T47D (cell line): Measurements from ENCODE around the gene ORM1.

ENCODE experiments used
- DNase-seq, 2 experiments: peaks; one replicate each; pipeline versions ENCODE4 v3.0.0 to v3.0.0-alpha.2; 2011 to 2012; ENCODE audit warnings: low read depth in 1 of 2, low spot score in 1 of 2
- JUND ChIP-seq: IDR thresholded peaks from 2 replicates; pipeline ENCODE4 v1.6.1; 2012; ENCODE audit warnings: low read depth
- in situ Hi-C: cut with HindIII; loops from 2 replicates; pipeline ENCODE4 v1.10.0; 2016; ENCODE audit warnings: low sequenced_read_pairs, low pct_unique_long_range_greater_than_20kb

ORM1 gene

DNA sequence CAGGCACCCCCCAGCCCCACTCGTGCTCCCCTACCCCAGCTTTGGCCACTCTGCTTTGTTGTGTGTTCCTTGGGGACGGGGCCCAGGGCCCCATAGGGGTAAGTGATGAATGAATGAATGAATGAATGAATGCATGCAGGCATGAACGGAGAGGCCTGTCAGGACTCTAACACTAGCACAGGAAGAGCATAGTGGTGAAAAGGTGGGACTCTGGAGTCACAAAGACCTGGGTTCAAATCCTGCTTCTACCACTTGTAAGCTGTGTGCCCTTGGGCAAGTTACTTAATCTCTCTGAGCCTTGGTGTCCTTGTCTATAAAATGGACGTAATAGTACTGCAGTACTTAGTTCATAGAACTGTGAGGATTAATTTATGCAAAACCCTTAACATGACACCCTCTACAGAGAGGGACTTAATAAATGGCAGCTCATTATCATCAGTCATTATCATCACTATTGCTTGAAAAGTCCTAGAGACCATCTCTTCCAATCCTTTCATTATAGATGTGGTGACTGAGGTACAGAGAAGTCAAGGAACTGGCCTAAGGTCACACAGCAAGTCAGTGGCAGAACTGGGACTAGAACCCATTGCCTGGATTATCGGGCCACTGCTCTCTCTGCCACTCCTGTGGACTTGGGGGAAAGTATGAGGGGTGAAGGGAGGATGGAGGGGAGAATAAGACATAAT is 20.0 kb downstream of the ORM1 start:
- in situ Hi-C loops = no loop called here
- DNase-seq = no peak
- no peak for TF ChIP-seq JUND

DNA sequence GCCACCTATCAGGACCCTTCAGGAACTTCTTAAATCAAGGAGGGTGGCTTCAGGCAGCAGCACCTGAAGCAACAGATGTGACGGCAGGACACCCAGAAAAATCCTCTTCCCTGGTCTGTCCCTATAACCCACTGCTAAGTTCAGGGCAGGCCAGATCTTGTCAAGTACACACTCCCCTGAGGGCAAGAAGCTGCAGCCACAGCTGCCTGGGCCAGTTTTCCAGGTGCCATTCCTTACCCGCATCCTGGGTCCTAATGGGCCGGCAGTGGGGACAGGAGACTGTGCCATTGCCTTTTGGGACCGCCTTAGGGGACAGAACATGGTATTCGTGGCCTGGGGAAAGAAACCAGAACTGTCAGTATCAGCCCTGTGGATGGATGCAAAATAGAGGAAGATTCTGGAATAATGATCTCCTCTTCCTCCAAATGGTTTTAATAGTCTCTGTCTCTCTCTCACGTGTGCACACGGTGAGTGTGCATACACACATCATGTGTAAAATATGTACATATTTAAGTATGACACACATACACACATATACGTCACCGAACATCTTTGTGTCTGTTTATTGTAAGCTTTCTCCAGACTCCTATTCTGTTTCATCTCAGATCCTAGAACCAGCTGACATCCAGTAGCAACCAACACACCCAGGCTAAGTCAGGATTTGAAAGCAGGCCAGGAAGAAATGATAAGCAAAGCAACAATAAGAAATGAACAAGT is 20.7 kb downstream of the ORM1 start:
- peak in 1 of 2 experiments; percentile 45 for DNase-seq
- in situ Hi-C loops = no loop called here
- TF ChIP-seq JUND = no peak

DNA sequence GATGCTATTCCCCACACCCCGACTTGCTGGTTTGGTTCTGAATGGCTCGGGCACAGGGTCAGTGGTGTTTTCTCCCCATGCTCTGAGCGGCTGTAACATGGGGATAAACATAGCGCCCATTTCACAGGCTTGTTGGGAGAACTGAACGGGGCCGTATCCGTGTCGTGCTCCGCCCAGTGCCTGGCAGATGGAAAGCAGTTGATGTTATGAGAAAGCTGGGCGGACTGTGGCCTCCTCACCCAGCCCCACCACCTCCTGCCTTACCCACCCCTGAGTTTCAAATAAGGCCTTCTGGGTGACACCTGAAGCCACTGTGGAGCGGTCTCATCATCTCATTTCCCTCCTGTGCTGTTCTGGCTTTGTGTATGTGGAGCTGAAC is 21.3 kb downstream of the ORM1 start:
- TF ChIP-seq JUND = no peak
- in situ Hi-C loops = no loop called here
- no peak for DNase-seq

DNA sequence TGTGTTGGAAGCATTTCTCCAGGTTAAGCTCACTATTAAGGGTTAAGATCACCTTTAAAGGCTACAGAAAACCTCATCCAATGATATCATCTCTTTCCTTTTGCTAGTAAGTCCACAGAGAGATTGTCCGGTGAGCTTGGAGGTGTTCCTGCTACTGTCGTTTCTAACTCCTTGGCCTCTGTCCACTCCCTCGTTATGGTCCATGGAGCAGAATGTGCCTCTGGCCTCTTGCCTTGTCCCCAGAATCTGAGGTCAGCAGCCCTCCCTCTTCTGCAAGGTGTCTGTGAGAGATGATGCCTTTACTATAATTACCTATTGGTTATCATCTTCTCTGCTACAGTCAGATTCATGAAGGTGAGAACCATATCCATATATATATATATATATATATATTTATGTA is 21.8 kb downstream of the ORM1 start:
- DNase-seq = no peak
- in situ Hi-C loops = no loop called here
- TF ChIP-seq JUND = no peak

DNA sequence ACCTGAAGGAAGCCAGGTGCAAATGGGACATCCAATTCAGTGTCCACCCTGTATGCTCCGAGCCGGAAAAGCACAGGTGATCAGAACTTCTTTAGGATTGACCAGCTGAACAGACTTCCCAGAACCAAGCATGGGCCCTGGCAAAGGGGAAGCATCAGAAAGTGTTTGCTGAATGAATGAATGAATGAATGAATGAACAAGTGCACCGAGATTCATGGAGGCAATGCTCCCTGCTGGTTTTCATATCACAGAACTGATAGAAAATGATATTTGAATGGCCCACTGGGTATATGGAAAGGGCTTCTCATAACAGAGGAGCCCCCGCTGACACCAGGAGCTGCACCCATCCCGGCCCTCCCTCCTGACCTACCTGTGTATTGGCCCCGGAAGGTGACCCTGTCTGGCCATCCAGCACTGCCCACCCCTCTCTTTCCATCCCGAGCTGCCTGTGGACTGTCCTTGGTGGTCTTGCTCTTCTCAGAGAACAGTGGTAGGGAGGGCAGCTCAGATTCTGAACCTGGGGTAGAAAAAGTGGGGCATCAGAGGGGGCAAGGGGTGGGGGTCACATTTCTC is 22.7 kb downstream of the ORM1 start:
- in situ Hi-C loops = no loop called here
- TF ChIP-seq JUND = no peak
- DNase-seq = no peak

DNA sequence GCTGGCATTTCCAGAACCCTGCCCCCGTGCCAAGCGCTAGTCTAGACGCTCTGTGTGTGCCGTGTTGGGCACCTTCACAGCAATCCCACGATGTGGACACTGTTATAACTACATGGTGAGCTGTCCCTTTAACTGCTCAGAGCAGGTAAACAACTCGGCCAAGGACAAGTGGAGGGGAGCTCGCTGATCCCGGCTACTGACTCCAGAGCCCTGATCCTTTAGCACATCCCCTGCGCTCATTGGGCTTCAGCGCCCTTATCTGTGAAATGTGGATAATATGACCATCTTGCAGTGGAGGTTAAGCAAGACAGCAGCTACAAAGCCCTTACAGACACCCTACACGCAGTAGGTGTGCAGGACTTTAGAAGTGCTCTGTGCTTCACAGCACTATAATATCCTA is 23.2 kb downstream of the ORM1 start:
- no peak for DNase-seq
- in situ Hi-C loops = no loop called here
- no peak for TF ChIP-seq JUND

DNA sequence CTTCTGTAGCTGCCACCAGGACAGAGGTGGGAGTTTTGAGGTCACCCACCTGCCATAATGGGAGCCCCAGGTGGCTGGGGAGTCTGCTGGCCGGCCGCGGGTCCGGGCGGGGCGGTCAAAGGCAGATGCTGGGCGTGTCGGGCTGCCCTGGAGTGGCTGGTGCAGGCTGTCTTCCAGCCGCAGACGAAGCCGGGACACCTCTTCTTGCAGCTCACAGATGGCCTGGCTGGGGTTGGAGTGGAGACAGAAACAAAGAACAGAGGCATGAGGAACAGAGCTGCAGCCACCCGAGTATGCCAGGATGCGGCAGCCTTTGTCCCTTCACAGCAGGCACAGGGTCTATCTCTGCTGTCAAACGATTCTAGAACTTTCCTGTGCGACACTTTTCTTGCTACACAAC is 24.8 kb downstream of the ORM1 start:
- no peak for DNase-seq

DNA sequence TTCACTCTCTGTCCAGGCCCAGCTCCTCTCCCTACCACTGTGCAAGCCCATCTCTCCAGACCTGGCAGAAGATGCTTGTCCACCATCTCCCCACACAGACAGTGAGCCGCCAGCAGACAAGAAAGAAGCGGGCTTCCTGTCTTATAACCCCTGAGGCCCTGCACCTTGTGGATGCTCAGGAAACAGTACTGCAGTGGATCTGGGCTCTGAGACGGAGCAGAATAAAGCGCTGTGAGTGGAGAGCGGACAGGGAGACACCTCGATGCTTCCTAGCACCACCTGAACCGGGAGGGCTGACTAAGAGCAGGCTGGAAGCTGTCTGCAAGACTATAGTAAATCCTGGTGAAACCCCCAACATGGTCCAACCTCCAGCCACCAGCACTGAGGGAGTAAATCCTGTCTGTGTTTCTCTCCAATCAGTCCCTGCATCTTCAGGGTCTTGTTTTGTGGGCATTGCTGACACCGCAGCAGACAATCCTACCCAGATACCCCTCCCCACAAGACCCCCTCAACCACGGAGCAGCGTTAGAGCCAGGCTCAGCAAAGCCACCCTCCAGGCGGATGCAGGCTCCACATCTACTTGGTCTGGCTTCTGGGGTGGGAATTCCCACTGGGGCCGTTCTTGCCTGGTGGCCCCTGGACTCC is 25.5 kb downstream of the ORM1 start:
- in situ Hi-C loops = no loop called here

More for the DNA sequence above, 24.8 kb downstream of the ORM1 start:
- TF ChIP-seq JUND = no peak
- in situ Hi-C loops = no loop called here

DNA sequence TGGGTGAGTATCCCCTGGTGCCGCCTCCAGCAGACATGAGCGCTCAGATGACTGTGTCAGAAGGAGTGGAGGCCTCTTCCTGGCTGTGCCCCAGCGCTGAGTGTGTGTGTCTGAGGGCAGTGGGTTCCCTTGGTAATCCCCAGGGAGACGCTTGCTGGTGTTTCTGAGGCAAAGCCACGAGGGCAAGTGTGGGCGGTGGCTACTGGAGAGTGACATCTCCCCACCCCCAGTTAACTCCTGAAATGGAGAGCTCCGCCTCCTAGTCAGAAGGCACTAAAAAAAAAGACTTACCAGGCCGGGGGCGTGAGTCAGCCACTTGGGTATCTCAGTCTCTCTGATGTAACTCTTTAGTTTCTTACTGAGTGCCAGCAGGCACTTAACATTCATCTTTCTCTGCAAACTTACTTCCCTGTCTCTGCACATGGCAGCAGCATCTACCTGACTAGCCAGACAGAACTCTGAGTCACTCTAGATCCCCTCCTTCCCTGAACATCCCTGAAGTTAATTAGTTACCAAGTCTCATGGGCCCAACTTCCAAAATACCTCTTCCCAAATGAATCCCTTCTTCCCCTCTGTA is 26.1 kb downstream of the ORM1 start:
- no peak for DNase-seq
- in situ Hi-C loops = no loop called here
- no peak for TF ChIP-seq JUND

More for the DNA sequence above, 25.5 kb downstream of the ORM1 start:
- TF ChIP-seq JUND = no peak
- DNase-seq = no peak

DNA sequence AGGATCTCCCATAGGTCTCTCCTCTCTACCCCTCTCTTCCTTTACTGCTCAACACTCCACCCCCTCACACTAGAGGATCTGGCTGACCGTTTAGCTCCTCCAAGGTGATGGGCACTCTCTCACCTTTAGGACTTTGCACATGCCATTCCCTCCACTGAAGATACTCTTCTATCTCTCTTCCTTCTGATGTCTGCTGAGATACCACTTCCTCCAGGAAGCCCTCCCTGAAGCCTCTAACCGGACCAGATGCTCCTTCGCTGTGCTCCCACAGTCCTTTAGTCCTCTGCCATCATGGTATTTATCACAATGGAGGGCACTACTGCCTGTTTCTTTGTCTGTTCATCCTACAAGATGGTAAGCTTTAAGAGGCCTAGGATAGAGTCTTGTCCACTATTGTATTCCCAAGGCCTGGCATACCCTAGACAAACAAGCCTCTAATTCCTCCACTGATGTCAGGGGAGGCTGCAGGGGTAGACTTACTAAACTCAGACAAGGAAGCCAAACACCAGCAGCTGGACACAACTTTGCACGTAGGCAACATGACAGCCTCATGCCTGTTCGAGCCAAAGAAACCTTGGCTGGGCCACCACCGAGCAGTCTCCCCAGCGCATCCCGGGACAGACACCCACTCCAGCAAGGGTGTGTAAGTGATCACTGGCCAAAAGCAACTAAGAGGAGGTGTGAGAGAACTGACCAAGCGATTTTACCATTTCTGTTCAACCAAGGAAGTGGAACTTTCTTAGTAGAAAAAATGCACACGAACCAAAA is 27.0 kb downstream of the ORM1 start:
- DNase-seq = no peak
- no peak for TF ChIP-seq JUND
- in situ Hi-C loops = no loop called here

DNA sequence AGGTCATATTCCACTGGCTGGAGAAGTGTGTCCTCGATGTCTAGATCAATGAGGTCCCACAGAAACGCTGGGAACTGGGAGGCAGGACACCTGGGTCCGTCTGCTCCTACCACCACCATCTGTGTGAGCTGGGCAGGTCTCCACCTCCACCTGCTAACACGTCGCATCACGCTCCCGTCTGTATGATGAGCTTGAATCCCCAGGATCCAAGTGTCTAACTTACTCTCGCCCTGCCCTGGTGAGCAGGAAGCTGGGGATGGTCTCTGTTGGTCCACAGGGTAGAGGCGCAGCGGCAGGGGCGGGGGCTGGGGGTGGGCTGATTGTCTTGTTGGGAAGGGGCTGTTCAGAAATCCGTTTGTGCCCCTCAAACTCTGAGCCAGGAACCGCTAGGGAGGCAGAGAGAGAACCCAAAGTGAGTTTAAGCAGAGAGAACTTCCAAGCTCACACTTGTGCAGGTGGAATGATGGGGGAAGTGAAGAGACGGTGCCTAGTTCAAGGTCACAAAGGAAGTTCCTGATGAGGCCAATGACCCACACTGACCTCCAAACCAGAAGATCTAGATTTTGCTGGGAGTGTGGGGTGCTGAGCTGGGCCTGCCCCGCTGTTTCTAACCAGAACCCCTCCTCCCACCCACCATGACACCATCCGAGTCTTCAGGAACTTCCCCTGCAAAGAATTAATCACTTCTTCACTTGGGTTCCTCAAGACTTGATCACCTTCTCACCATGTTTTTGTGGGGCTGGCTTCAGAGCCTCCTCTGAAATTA is 27.9 kb downstream of the ORM1 start:
- in situ Hi-C loops = no loop called here

More for the DNA sequence above, 27.9 kb downstream of the ORM1 start:
- DNase-seq = no peak
- no peak for TF ChIP-seq JUND
